Stimulated activated CD4-positive, alpha-beta T cell treated with anti-CD3 and anti-CD28 coated beads, TNF-alpha, amount 100 ng/mL, for 48 hours (primary cell): ENCODE data around the gene SOX6.

Experiments used
- DNase-seq, 3 donors: peaks; one replicate each; pipeline ENCODE4 v3.0.0-alpha.2; 2020; ENCODE audit warnings: low read depth in 3 of 3

Gene SOX6

DNA sequence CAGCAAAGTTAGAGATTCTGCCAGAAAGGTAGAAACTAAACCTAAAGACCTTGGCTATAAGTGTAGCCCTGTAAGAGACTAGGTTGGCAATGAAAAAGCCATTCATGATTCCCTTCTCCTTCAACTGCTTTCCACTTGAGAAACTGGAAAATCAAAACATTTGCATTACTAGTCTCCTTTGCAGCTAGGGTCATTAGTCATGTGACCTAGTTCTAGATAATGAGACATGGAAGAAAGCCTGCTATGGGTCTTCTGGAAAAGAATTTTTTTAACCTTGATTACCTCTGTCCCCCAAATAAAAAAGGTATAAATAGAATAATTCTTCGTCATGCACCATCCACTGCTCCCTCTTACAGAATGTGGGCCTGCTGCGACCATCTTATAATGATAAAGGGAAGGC, 80.1 kb downstream of the SOX6 start:
- DNase-seq: no peak

DNA sequence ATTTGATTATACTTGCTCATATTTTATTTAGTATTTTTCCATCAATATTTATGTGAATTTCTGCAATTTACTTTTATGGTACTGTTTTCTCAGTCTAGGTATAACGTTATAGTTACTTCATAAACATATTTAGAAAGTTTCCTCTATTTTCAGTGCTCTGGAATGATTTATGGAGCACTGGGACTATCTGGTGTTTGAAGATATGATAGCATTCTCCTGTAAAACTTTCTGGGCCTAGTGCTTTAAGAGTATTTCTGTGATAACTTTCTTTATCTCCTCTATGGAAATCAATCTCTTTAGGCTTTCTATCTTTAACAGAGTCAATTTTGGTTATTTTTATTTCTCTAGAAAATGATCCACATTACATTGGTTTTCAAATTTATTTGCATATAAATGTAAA, 85.1 kb downstream of the SOX6 start:
- DNase-seq: no peak

DNA sequence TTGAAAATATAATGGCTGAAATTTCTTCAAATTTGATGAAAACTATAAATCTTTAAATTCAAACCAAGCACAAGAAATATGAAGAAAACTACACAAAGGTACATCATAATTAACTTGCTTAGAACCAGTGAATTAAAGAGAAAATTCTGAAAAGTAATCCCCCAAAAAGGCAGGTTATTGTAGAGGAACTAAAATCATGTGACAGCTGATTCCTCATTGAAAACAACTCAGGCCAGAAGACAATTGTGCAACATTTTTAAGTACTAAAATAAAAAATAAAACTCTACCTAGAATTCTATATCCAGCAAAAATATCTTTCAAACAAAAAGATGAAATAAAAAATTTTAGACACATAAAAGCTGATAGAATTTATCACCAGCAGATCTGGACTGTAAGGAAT, 90.3 kb downstream of the SOX6 start:
- no peak for DNase-seq

DNA sequence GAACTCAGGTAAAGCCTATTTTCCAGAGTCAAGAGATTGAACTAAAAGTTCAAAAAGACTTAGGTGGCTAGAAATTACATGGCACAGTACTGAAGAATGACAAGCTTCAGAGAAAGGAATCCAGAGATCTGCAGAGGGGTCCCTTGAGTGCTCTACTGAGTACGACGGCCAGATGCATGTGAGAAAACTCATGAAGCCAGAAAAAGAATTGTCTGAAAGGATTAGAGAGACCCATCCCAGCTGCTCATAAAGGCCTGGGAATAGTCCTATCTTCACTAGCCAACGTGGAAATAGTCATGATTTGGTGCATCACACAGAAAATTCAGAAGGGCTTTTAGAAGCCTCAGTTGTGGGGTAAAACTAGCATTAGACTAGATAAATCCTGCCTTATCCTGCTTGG, 91.3 kb downstream of the SOX6 start:
- no peak for DNase-seq

DNA sequence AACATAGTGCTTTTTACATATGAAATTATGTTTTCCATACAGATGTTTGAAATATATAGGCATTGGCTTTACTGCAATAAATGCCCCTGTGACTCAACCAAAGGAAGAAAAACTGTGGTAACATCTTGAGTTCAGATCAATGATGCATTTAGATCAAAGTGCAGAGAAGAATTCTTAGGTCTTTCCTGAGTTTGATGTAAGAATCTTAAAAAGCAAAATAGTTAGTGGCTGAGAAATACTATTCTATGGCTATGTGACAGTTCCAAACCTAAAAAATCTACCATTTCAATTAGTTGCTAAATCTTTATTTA, 93.7 kb downstream of the SOX6 start:
- DNase-seq: no peak

DNA sequence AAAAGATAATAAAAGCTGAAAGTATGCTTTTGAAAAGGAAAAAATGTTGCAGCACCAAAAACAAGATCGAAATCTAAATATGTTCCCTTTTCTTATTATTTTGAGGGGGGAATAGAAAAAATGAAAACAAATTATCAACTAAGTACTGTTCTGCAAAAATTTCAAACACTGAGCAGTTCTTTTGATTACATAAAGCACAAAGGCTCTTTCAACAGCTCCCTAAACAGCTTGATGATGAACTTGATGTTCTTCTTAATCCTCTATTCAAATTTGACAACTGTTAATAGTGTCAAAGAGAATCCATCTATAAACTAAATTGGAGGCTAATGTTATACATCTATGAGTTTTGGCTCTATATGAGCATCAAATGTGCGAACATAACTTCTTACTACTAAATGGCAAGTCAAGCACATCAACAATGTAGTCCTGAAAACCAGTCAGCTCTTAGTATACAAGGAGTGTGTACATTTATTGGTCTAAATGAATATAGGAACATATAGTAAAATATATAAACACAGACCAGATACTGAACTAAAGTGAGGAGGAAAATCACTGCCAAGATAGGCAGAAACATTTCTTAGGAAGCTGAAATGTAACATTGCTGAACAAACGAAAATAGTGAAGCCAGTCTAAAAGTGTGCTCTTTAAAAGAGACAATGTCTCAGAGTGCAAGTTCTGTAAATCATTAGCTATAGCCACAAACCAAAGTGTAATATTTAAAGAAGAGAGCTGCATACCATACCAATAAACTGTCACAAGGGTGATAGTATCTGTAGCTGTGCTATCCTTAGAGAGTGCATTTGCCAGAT, 94.3 kb downstream of the SOX6 start:
- no peak for DNase-seq

DNA sequence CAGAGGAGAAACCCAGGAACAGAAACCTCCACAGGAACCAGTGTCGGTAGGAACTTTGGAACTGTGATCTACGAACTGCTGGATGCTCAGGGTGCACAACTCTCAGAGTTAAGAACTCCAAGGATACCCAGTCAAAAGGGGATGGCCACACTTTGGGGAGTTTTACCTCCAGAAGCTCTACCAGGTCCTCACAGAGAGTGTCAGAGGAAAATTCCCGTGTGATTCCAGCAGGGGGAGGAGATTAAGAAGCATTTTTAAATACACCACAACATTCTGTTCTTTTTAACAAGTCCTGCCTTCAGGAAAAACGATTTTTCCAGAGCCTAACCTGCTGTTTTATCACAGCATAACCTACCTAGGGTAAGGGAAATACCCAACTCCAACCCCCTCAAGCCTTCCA, 104.0 kb downstream of the SOX6 start:
- DNase-seq: no peak

DNA sequence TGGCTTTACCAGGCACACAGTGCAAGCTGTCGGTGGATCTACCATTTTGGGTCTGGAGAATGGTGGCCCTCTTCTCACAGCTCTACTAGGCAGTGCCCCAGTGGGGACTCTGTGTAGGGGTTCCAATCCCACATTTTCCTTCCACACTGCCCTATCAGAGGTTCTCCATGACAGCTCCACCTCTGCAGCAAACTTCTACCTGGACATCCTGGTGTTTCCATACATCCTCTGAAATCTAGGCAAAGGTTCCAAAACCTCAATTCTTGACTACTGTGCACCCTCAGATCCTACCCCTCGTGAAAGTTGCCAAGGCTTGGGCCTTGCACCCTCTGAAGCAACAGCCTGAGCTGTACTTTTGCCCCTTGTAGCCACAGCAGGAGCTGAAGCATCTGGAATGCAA, 108.1 kb downstream of the SOX6 start:
- DNase-seq: no peak

DNA sequence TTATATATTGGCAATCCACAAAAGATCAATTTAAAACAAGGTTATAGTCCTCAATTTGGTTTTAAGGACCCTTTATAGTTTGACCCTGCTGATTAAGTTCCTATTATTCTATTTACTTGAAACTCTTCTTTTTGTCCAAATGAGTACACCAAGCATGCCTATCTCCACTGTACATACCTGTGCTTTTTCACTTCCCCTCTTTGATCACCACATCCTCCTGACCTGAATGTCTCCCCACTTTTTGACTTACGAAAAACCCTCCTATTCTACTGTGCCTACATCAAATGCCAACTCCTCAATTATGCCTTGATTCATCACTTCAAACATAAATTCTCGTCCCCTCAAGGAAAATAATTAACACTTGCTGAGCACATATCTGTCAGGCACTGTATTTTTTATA, 113.5 kb downstream of the SOX6 start:
- no peak for DNase-seq

DNA sequence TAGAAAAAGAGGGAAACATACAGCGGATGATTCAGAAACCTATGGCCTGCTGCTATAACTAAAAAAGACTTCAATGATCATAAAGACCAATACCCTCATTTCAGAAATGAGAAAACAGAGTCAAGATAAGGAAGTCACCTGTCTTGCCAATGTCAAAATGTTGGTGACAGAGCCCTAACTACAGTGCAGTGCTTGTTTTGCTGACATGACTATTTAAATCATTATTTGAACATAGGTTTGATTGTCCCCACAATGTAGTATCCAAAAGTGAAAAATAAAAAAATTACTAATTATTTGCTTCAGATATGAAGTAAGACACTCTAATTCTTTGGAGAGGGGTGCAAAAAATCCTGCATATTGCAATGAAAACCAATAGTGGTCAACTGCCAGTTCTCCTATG, 115.7 kb downstream of the SOX6 start:
- no peak for DNase-seq

DNA sequence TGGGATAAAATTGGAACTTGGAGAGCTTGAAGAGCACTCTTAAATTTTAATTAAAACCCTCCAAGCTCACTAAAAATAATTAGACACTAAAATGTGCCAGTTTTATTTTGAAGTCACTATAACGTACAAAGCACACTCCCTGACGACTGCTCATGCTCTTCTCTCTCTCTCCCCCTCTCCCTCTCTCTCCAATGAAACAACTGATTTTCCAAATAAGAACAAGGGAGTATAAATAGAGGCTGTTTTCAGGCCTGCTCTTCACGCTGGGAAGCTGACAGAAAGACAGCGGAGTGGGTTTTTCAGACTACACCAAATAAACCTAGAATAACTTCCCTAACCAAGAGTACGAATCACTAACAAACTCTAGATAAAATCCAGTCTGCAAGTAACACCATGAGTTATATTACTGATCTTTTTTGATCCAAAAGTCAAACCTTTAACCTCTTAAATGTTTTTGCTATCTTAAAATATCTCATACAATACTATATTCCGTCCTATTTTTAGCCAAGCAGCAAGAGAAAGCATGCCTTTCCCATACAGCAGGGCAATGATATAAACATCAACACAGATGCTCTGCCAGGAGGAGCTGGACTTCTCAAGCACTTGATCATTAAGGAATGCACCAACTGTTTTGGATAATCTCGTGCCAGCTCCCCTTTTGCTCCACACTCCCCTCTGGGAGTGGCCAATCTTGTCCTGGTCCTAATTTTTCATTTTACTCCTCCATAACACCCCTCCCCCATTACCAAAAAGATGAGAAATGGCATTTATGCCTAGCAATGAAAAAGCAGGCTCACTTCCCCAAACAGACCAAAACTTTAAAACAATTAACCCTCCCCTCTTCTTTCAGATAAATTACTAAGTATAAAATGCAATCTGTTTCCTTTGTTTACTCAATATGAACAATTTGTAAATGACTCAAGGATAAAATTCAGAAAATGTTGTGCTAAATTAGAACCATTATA, 116.9 kb downstream of the SOX6 start:
- DNase-seq: no peak

DNA sequence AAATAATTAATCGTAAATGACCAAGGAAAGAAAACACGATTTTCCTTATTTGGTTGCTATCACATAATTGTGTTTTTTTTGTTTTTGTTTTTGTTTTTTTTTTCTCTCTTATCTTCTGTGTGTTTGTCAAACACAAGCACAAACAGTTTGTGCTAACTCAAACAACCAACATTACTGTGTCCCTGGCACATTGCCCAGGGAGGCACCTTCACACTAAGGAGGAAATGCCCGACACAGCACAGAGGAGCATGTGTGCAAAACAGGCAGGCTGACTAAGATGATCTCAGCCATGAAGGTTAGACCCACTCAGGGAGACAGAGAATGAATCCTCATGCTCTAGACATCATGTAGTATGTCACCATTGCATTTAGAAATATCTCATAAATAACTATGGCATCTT, 130.1 kb downstream of the SOX6 start:
- no peak for DNase-seq

DNA sequence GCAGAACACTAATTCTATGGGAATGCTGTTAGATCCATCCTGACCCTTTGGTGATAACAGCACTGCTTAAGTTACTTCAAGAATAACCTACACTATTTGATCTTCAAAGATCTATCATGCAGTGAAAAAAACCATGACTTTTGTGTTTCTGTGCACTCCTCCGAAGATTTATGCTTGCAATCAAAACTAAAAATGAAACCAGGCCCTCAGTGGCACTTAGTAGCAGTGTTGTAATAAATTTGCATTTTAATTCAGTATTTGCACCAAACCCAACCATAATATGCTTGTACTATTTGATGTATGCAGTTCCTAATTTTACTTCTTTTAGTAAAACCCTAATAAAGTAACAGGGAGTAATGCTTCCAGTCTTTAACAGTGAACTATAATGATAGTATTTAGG, 130.7 kb downstream of the SOX6 start:
- no peak for DNase-seq

DNA sequence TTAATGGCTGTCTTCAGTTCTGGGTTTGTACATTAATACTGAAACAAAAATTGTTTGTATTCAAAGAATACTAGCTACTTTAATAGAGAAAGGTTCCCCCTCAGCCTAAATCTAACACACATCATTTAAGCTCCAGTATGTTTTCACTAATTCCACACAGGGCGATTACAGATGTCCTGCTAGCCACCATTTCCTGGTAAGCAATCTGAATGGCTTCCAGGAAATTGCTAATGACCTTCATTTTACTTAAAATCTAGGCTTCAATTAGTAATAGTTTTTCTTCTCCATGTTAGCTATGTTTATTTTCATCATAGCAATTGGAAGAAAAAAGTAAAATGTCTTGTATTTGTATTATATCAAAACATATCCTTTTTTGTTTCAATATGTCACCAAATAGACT, 132.8 kb downstream of the SOX6 start:
- DNase-seq: no peak

DNA sequence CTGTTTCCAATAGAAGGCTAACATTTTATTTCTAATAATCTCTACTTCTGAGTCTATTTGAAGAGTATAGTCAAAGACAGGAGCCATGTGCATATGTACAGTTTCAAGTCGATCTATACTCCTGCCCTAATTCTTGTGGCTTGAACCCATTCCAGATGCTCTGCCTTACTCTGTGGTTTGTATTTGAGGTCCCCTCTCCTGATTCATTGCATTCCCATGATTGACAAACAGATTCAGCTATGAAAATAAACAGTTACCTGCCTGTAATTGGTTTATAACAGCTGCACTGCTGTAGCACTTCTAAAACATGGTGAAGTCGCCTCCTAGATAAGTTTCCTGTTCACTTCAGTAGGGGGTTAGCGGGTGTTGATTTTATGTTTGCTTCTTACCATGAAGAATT, 138.7 kb downstream of the SOX6 start:
- no peak for DNase-seq

DNA sequence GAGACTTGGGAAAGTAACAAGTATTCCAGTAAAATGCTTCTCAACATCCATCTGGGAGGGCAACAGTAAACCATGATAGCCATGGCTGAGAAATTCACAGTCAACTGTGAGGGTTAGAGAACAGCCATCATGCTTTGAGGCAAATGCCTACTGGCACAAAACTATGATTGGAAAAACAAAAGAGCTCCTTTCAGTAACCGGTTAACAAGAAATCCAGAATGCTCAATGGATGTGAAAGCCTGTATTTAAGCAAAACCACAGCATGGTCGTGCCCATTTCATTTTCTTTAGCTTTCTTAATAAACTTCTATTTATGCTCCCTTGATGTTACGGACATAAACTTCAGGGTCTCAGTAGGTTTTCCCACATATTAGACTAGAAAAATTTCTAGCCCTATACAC, 139.5 kb downstream of the SOX6 start:
- DNase-seq: no peak

DNA sequence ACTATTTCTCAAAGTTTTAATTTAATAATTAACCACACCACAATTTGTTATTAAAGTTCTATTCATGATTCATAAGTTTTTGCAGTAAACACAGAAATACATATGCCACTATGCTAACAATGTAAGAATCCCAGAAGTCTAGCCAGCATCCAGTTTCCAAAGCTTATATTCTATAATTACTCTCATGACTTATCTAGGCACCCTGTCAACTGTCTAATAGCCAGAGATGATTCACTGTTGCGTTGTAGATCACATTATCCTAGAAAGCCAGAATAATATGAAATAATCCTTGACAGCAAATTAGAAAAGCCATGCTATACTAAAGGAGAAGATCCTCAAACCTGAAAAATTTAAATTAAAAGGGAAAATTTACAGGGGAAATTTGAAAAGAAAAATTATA, 141.0 kb downstream of the SOX6 start:
- DNase-seq: no peak

DNA sequence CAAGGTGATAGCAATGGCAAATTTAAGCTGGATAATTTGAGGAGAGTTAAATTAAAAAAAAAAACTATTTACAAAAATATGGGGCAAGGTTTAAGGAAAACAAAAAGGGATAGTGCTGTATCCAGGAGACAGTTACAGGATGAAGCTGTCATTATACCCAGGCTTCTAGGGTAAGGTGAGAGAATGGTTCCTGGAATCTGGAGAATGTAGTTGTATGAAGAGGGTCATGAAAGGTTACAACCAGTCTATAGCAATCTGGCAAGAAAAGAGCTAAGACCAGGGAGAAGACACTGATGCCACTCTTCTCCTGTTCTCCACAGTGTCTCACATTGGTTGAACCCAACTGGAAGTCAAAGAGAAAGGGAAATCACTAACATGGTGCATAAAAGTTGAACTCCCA, 144.9 kb downstream of the SOX6 start:
- DNase-seq: no peak

DNA sequence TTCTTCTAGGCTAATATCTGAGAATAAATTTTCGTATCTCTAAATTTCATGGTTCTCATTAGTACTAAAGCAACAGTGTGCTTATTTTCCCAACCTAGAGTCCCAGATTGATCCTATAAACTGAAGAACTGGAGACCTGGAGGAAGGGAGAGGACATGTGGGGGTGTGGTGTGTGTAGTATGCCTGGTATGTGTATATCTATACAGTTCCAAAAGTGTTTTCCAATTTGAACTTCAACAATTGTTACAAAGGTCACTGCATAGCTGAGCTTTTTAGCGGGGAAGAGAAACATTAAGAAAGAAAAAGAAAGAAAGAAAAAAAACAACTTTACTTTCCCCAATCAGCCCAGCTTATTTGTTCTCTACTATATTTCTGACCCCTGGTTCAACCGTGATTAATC, 152.1 kb downstream of the SOX6 start:
- no peak for DNase-seq

DNA sequence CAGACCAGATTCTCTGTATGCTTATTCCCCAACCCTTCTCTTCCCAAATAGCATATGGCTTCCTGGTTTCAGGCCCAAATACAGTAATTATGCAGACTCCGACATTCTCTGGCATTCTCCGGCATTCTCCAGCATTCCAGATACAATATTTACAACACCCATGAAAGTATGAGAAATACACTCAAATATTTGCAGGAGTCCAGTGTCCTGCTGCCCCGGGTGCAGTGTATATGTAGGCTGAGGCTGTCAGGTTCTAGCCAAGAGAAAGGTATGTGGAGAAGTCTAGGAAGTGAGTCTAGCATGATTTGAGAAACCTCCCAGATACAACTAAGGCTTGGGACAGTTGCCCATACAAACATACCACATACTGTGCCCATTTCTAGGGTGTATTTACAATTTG, 160.7 kb downstream of the SOX6 start:
- DNase-seq: no peak

DNA sequence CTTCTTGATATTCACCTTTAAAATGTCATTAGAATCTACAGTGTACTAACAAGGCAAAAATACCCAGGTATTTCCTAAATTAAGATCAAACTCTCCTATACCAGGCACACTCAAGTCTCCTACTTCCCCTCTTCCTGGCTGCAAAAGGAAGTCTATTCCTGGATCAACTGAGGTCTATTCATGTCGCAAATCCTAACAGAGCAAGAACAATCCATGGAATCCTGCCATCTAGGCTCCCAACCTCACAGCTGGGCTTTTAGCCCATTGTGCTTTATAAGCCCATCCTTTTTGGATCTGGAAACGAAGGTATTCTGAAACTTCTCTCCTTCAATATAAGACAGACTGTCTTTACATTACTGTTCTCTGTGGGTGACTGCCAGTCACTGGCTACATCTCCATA, 161.8 kb downstream of the SOX6 start:
- no peak for DNase-seq

DNA sequence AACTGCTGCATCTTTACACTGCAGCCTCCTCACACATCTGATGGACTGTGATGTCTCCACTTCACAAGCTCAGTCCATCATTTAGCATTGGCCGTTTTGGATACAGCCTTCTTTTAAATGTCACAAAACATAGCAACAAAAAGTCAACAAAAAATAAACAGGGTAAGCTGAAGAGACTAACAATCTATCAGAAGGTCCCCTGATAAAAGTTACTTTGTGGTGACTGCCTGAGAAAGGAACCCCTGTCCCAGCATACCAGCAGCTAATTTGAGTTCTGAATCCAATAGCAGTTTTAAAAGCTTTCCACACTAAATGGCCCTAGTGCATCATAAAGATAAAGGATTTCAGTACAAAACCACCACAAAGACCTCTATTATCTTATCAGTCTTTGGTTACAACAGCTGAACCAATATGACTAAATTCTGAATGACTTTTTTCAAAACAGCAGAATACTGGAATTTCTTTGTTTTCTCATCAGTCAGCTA, 162.4 kb downstream of the SOX6 start:
- DNase-seq: no peak

DNA sequence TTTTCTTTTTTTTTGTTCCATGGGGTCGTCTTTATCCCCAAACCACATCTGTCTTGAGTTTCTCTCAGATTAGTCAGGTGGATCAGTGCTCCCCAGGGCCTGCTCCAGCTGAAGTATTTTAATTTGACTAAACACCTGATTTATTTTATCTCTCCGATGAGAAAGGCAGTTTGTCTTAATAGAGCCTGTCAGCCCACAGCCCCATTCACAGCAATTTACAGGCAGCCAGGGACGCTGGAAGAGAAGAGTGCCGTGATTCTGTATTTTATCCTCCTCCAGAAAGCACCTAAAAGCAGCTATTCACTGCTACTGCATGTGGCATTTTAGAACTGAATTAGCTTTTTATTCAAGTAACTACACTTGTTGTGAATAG, 164.5 kb downstream of the SOX6 start:
- no peak for DNase-seq
